GM10248 (cell line): ENCODE data around the gene TIGAR.

Experiments
- CTCF ChIA-PET: fragments of 300-600 bp; sonication (Branson Sonifier 250); formaldehyde crosslinking; extraction: SDS; loops from one replicate; lab custom pipeline; 2021; ENCODE audit warnings: antibody characterized with exemption; lab: Yijun Ruan, JAX
- POLR2A ChIA-PET: fragments of 350-650 bp; sonication (Branson Sonifier 250); formaldehyde crosslinking; extraction: SDS; loops from one replicate; lab custom pipeline; 2020; ENCODE audit warnings: antibody characterized with exemption; lab: Yijun Ruan, JAX
- DNase-seq: peaks from one replicate; pipeline ENCODE4 v3.0.0; 2012; ENCODE audit errors: extremely low spot score
- TF ChIP-seq, protein P1 (sequence below): IDR thresholded peaks from 2 replicates; pipeline ENCODE4 v1.5.1; 2012; ENCODE audit warnings: mild to moderate bottlenecking, low read depth; ENCODE audit errors: extremely low read depth, missing control alignments, control extremely low read depth

TIGAR gene

DNA sequence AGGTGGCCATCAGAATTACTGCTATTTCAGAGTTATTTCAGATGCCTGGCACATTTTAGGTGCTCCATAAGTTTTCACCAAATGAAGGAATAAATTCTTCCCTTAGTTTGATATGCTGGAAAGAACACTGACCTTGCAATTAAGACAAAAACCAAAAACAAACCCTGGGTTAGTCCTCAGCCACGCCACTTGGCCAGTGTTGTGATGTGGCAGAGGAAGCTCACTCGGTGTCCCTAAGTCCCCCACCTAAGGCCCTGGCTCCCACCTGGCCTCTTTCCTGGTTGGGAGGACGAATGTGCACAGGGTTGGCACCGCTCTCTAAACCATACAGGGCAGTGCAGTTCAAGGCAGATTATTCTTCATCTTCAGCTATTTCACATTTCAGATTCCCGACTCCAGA lies 72.2 kb downstream of the TIGAR start:
- TF ChIP-seq, protein P1, sequence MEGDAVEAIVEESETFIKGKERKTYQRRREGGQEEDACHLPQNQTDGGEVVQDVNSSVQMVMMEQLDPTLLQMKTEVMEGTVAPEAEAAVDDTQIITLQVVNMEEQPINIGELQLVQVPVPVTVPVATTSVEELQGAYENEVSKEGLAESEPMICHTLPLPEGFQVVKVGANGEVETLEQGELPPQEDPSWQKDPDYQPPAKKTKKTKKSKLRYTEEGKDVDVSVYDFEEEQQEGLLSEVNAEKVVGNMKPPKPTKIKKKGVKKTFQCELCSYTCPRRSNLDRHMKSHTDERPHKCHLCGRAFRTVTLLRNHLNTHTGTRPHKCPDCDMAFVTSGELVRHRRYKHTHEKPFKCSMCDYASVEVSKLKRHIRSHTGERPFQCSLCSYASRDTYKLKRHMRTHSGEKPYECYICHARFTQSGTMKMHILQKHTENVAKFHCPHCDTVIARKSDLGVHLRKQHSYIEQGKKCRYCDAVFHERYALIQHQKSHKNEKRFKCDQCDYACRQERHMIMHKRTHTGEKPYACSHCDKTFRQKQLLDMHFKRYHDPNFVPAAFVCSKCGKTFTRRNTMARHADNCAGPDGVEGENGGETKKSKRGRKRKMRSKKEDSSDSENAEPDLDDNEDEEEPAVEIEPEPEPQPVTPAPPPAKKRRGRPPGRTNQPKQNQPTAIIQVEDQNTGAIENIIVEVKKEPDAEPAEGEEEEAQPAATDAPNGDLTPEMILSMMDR = no peak
- ChIA-PET CTCF (interaction anchor here (1.2 kb wide), 1 partner anchor 31 kb away, joined by 3 read pairs; no protein-coding TSS in a partner anchor), POLR2A (no interaction called here)
- no peak for DNase-seq

- CTCF ChIA-PET = no interaction called here
- POLR2A ChIA-PET = no interaction called here
- TF ChIP-seq, protein P1 = no peak
- DNase-seq = no peak
These were observed 74.8 kb downstream of the TIGAR start for GRCh38 chr12:4395818-4396217.

DNA sequence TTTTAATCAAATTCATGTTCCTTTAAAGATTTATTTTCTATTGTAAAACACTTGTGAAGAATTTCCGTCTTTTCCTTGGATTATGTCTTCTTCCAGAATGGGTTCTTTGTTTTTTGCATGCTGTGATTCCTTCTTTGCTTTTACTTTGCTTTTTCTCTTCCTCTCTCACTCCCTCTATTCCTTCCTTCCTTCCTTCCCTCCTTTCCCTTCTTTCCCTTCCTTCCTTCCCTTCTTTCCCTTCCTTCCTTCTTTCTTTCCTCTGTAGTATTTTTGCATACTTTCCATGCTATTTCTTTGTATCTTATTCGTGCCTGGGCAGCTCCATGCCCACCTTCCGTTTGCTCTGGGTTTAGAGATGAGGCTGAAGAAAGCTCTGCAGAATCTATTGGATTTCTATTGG lies 80.1 kb downstream of the TIGAR start:
- POLR2A ChIA-PET = no interaction called here
- DNase-seq = no peak
- TF ChIP-seq, protein P1 = no peak
- CTCF ChIA-PET = interaction anchor here (1.2 to 1.3 kb wide), 2 partner anchors 10 to 18 kb away, joined by 3 to 4 read pairs; no protein-coding TSS in a partner anchor

DNA sequence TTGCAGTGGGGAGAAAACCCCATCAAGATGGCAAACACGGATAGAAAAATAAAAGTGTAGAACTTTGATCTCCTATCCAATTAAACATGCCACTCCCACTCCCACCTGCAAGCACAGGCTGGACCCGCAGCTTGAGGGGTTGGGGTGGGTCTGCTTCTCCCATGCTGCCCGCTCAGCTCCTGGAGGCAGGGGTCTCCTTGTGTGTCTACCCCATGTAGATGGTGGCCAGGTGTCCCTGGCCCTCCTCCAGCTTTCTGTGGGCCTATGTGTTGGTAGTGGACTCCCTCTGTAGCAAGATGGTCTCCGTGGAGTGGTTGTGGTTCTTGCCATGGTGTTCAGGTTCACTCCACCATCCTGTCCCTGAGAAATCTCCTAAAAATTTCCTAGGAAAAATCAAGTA lies 82.0 kb downstream of the TIGAR start:
- CTCF ChIA-PET = interaction anchor here (0.9 to 1.5 kb wide), 4 partner anchors 17 to 31 kb away, joined by 3 to 4 read pairs (median 4); no protein-coding TSS in a partner anchor
- POLR2A ChIA-PET = no interaction called here
- no peak for DNase-seq
- TF ChIP-seq, protein P1 = no peak
